GM12878 (cell line): Measurements from ENCODE around the gene RBPMS2.

Experiments
- POLR2A ChIP-seq: IDR thresholded peaks from 2 replicates; pipeline ENCODE4 v1.6.1; 2011; ENCODE audit warnings: low read depth, mild to moderate bottlenecking, low read length
- RAD21 ChIP-seq: IDR thresholded peaks from 2 replicates; pipeline ENCODE4 v1.6.1; 2011; ENCODE audit warnings: mild to moderate bottlenecking, low read depth, low read length, moderate library complexity; ENCODE audit not compliant: insufficient read depth
- RELA ChIP-seq: fragments of 450-650 bp; IDR thresholded peaks from 2 replicates; pipeline ENCODE4 v1.8.0; 2014; ENCODE audit warnings: borderline replicate concordance; ENCODE audit not compliant: partially characterized antibody
- SMARCA5 ChIP-seq: fragments of 450-650 bp; IDR thresholded peaks from 2 replicates; pipeline ENCODE4 v1.6.1; 2017; ENCODE audit warnings: mild to moderate bottlenecking
- SREBF2 ChIP-seq: IDR thresholded peaks from 2 replicates; pipeline ENCODE4 v1.6.1; 2012; ENCODE audit warnings: mild to moderate bottlenecking, low read length
- TAF1 ChIP-seq: IDR thresholded peaks from 2 replicates; pipeline ENCODE4 v1.6.1; 2011; ENCODE audit warnings: mild to moderate bottlenecking, low read depth, low read length, borderline replicate concordance

DNA sequence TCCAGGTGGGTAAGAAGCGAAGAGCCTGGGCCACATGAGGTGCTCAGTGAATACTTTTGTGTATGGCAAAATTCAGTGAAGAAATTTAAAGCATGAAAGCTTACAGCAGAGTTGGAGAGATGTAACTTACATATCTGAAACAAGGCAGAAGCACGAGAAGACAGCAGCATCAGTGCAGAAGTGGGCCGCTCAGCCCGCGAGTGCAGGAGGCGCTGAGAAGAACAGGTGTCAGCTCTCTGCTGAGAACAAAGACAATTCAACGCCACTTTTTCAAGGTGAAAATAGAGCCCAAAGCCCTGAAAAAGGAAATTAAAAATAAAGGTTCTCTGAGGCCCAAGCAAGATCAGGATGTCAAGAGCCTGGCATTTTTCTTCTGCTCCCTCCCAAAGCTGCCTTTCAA lies 58.3 kb downstream of the RBPMS2 start:
- TF ChIP-seq SMARCA5 (no peak), SREBF2 (no peak), POLR2A (no peak), TAF1 (no peak), RELA (no peak), RAD21 (no peak)
